ENCODE measurements around the gene COL4A2. TPM values are rescaled to one million over a fixed set of nuclear protein-coding genes. Genes with fewer than 3 reads are reported as not detected.

COL4A2 gene
- total RNA-seq (100 to 1,000 TPM in 5 of 7 donors, 10 to 100 TPM in 2; 59.5 to 171 (median 120) TPM), polyA plus RNA-seq (100 to 1,000 TPM; 136 to 164 TPM)
- long read RNA-seq, donor 1, full-length matches to known transcripts = 10 of 69 reads
- long read RNA-seq, donor 1, partial matches to known transcripts = 49 of 69 reads
- long read RNA-seq, donor 1, other reads (novel, unspliced or antisense) = 10 of 69 reads
- long read RNA-seq, donor 2, full-length matches to known transcripts = 42 of 98 reads
- long read RNA-seq, donor 2, partial matches to known transcripts = 56 of 98 reads
- long read RNA-seq, donor 2, other reads (novel, unspliced or antisense) = 0 of 98 reads
- long read RNA-seq, donor 3, full-length matches to known transcripts = 162 of 346 reads
- long read RNA-seq, donor 3, partial matches to known transcripts = 168 of 346 reads
- long read RNA-seq, donor 3, other reads (novel, unspliced or antisense) = 16 of 346 reads

DNA sequence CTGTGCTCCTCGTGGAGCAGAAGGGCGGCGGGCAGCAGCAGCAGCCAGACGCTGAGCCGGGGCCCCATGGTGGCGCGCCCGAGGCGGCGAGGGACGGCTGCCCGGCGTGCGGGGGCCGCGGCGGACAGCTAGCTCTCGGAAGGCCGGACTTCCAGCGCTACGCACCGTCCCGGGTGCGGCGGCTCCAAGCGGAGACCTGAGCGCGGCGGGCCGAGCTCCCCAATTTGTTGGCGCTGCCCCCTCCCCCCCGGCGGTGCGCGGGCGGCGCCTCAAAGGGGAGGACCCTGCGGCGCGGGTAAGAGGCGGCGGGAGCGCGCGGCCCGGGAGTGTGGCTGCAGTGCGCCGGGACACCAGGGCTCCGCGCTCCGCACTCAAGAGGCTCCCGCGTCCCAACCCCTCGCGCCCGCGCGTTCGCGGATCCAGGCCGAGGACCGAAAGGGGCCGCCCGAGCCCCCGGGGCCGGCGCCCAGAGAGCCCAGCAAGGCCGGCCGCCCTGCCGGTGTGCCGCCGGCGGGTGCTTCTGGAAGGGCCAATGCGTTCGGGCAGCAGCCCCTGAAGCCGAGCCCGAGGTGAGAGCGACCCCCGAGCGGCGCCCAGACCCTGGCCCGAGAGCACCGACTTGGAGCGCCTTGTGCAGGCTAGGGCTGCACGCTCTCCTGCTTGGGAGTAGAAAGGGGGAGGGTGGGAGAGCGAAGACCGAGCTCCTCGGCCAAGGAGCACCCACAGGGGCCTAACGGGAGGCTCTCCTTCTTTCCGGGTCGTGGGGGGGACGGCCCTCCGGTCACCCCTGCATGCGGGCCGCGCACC, at the start of gene COL4A2, which contains the start of gene COL4A1:
TSS of gene COL4A2 (plus strand) at position 325 of the 807 bp plus-strand sequence. CDS start 620 bp downstream, outside the sequence.
TSS of gene COL4A1 (minus strand) at position 198 of the 807 bp plus-strand sequence. CDS start at position 68, 130 bp downstream.
- no peaks in the 10 kb centered on the region for H3K36me3 ChIP-seq
- no peaks in the 10 kb centered on the region for H3K9me3 ChIP-seq
- H3K27ac ChIP-seq = peak within 1 kb of the TSS; percentile 87 to 93
- TF ChIP-seq POLR2A (IDR thresholded peaks at IDR 0.05) (peak; percentile 93), EP300 (IDR thresholded peaks at IDR 0.05) (no peak)
- TF ChIP-seq, protein P1, sequence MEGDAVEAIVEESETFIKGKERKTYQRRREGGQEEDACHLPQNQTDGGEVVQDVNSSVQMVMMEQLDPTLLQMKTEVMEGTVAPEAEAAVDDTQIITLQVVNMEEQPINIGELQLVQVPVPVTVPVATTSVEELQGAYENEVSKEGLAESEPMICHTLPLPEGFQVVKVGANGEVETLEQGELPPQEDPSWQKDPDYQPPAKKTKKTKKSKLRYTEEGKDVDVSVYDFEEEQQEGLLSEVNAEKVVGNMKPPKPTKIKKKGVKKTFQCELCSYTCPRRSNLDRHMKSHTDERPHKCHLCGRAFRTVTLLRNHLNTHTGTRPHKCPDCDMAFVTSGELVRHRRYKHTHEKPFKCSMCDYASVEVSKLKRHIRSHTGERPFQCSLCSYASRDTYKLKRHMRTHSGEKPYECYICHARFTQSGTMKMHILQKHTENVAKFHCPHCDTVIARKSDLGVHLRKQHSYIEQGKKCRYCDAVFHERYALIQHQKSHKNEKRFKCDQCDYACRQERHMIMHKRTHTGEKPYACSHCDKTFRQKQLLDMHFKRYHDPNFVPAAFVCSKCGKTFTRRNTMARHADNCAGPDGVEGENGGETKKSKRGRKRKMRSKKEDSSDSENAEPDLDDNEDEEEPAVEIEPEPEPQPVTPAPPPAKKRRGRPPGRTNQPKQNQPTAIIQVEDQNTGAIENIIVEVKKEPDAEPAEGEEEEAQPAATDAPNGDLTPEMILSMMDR (IDR thresholded peaks at IDR 0.05) = peak in 2 of 3 donors; percentile 4 to 35
- no peaks in the 10 kb centered on the region for H3K27me3 ChIP-seq
- intact Hi-C loops (cut with DNase I) = loop anchor here (5.0 to 10.0 kb wide), 6 partner anchors 52 to 108 kb away; no protein-coding TSS in a partner anchor
- H3K4me1 ChIP-seq (ENCODE audit: insufficient read depth) = peaks cover 27% of the 10 kb centered on the region
- DNase-seq = peak; percentile 83 to 90 (median 89)
- peak within 1 kb of the TSS; percentile 85 for H3K4me3 ChIP-seq
- WGBS, 3 donors = 0 to 1% (median 0%) methylated on average over 27 to 91 of the region's 96 CpGs

DNA sequence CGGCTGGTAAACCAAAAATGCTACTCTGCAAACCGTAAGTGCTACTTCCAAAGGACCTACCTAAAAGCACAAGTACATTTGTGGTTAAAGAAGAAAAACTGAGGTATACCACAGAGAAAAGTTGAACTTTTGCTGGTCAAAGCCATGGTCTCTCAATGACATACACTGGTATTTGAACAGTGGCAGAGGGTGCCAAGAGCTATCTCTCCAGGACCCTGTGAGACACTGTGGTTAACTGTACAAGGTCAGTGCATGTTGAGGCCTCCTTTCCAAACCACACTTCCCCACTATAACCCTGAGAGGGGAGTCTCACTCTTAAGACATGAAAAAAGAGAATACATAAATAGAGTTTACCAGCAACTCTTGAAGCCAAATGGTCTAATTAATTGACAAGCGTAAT, 49.7 kb upstream of the COL4A2 start:
- H3K27ac ChIP-seq = no peak overlapping the region
- no peaks in the 10 kb centered on the region for H3K36me3 ChIP-seq
- no peak for TF ChIP-seq EP300 (IDR thresholded peaks at IDR 0.05)
- TF ChIP-seq, protein P1 (IDR thresholded peaks at IDR 0.05) = no peak
- 59 to 89% (median 62%) methylated on average over 3 of the region's 3 CpGs for WGBS, 3 donors
- peaks cover 22% of the 10 kb centered on the region for H3K4me1 ChIP-seq (ENCODE audit: insufficient read depth)
- intact Hi-C loops (cut with DNase I) = loop anchor here in 2 of 4 donors (10.0 kb wide), 1 partner anchor 47 kb away; the partner anchor contains the start of genes COL4A1 (in 2 of the 2) and COL4A2 (in 2 of the 2)
- H3K27me3 ChIP-seq = no peaks in the 10 kb centered on the region
- no peak for DNase-seq
- H3K9me3 ChIP-seq = no peaks in the 10 kb centered on the region
- no peak overlapping the region for H3K4me3 ChIP-seq

- Histone ChIP-seq H3K4me1 (ENCODE audit: insufficient read depth) (peaks cover 32% of the 10 kb centered on the region), H3K4me3 (no peak overlapping the region), H3K27me3 (no peaks in the 10 kb centered on the region), H3K27ac (no peak overlapping the region), H3K9me3 (no peaks in the 10 kb centered on the region), H3K36me3 (no peaks in the 10 kb centered on the region)
- TF ChIP-seq POLR2A (IDR thresholded peaks at IDR 0.05) (no peak), EP300 (IDR thresholded peaks at IDR 0.05) (no peak)
- TF ChIP-seq, protein P1 (IDR thresholded peaks at IDR 0.05) = no peak
- intact Hi-C loops (cut with DNase I) = loop anchor here in 2 of 4 donors (10.0 kb wide), 1 partner anchor 46 kb away; the partner anchor contains the start of genes COL4A1 (in 2 of the 2) and COL4A2 (in 2 of the 2)
- 73 to 78% (median 77%) methylated on average over 12 of the region's 12 CpGs for WGBS, 3 donors
- no peak for DNase-seq
These were observed 48.0 kb upstream of the COL4A2 start for GRCh38 chr13:110258876-110259631.

Data from ovary (tissue), 10 donors.